GM18870 (cell line): ENCODE results near the gene WSCD2.

Experiments used
- ATAC-seq: cut with Tn5 transposase; IDR thresholded peaks from one replicate; pipeline ENCODE4 v1.9.1; 2021; ENCODE audit warnings: moderate library complexity; ENCODE audit not compliant: unreplicated experiment

Gene WSCD2

GRCh38 chr12:108231109-108231905, 102.2 kb downstream of the WSCD2 start:
- no peak for ATAC-seq

DNA sequence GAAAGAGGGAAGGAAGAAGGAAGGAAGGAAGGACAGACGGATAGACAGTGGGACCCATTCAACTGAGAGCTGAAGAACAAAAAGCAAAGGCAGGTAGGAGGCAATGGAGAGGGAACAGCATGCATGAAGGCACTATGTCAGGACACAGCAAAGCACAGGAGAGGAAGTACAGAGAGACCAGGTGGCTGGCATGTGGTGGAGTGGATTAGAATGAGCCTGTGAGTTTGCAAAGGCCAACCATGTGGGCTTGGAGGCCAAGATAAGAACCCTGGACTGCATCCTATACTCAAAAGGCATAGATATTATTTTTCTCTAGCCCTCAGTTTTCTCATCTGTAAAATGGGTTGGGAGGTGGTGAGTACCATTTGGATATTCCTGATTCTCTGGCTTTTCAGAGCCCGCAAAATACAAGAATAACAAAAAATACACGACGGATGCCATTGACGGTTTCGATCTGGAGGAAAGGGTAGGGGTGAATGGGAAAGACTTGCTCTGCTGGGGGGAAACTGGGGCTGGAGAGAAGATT, 102.9 kb downstream of the WSCD2 start:
- ATAC-seq, result no peak

DNA sequence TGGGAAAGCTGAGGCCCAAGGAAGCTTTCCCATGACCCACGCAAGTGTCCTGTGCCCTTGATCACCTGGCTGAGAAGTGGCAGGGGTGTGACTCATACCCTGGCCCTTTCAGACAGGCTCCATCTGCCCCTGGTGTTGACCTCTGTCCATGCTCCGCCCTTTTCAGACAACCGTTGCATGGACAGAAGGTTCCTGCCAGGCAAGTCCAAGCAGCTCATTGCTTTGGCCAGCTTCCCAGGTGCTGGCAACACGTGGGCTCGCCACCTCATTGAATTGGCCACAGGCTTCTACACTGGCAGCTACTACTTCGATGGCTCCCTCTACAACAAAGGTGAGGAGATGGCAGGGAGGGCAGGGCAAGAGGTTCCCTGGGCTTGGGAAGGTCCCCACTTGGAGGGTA, 103.5 kb downstream of the WSCD2 start:
- no peak for ATAC-seq

GRCh38 chr12:108234158-108234557, 105.1 kb downstream of the WSCD2 start:
- ATAC-seq, result no peak

GRCh38 chr12:108235197-108235984, 106.3 kb downstream of the WSCD2 start:
- ATAC-seq, result no peak

DNA sequence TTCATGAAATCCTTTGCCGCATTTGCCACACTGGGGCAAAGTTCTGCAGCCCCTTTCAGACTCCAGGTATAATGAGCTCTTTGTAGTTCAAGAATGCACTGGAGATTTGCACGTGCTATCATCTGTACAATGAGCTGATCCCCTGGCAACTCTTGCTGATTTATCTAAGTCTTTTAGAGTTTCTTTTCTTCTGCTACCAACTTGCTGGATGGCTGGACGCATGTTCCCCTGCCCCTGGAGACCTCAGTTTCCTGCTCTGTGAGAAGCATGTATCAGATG, 106.8 kb downstream of the WSCD2 start:
- ATAC-seq, result no peak

DNA sequence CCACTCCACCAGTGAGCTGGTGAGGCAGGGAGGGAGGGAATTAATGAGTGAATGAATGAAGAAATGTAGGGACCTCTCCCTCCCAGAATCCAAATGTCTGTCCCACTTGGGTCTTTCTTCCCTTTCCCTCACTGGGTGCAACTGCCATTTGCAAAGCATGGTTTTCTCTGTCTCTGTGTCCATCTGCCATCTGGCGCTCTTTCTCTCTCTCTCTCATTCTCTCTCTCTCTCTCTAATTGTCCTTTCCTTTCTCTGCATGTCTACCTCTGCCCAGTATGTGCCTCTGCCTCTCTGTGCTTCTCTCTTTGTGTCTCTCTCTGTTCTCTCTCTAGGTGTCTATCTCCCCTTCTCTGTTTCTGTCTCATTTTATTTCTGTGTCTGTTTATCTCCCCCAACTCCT, 107.3 kb downstream of the WSCD2 start:
- no peak for ATAC-seq

DNA sequence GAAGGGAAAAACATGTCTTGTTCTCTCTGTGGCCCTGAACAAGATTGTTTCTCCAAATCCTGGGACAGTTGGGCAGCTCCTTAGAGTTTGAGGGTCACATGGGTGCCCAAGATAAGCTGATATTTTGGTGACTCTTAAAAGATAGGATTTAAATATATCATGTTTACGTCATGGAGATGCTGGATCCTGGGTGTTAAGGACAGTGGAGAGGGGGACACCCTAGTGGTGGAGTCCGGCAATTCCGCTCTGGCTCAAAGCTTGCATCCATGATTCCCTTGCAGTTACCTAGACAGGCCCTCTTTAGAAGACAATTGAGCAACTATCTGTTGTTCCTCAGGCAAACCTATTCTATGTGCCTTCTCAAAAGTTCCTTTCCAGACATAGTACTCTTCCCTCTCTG, 108.2 kb downstream of the WSCD2 start:
- ATAC-seq, result no peak

DNA sequence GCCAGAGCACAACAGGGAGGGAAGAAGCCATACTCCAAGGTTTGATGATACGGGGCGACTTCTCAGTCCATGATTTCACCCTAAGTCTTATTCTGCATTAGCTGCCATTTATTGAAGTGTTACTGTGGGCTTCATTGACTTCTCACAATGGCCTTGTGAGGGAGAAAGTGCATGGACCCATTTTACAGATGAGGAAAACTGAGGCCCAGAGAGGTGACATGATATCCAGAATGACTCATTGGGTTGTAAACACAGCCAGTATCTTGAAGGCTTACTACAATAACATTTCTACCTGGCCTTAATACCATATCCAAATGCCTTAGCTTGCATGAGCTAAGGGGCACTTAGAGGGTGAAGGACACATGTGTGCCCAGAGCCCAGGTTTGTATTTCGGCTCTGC, 109.4 kb downstream of the WSCD2 start:
- ATAC-seq, result no peak

- no peak for ATAC-seq
Observed at GRCh38 chr12:108239378-108239777, 110.3 kb downstream of the WSCD2 start.

GRCh38 chr12:108240027-108240785, 111.1 kb downstream of the WSCD2 start:
- ATAC-seq, result no peak

DNA sequence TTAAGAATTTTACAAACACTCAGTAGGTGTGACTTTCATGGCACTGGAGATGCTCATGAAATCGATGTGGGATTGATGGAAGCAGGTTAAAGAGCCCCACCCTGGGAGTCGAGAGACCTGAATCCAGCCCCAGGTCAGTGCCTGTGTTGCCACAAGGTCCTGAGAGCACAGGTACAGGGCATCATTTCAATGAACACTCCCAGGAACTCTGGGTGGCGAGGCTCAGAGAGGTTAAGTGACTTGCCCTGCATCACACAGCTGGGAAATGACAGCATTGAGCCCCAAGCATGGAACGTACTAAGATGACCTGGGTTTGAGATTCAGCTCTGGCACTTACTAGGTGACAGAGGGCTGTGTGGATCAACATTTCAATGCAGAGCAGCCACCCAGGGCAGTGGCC, 111.8 kb downstream of the WSCD2 start:
- no peak for ATAC-seq

DNA sequence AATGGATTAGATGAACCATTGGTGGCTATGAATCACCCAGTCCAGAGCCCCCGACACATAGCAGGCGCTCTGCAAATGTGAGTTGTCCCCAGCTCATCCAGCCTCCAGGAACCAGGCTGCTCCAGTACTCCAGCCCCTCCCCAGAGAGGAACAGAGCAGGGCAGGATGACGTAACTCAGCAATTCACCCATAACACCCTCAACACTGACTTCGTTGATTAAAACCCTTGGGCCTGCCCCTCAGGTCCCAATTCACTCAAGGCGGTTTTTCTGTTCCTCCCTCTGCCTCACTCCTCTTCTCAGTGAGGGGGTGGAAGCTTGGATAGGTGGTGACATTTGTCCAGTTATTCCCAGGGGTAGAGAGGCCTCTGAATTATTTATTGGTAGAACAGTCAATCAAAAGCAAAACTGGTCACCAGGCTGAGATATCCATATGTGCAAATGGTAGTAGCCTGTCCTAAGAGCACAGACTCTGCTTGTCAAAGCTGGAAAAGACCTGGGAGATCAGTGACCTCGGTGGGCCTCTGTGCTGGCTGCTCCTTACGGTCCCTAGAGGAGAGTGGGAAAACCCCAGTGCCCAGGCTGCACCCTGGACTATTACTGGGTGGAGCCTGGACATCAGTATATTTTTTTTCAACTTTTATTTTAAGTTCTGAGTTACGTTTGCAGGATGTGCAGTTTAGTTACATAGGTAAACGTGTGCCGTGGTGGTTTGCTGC, 113.1 kb downstream of the WSCD2 start:
- ATAC-seq, result no peak

DNA sequence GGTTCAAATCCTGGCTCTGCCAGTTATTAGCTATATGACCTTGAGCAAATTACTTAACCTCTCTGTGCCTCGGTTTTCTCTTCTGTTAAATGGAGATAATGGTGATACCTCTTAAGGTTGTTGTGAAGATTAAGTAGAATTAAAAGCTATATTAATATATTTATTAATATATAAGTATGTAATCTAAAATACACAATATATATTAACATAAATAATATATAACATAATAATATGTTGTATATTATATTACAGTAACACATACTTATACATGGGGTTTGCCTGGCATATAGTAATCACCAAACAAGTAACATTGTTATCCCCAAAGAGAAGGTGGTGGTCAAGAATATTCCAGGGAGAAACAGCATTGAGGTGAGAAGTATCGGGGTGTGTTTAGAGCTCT, 118.0 kb downstream of the WSCD2 start:
- no peak for ATAC-seq

DNA sequence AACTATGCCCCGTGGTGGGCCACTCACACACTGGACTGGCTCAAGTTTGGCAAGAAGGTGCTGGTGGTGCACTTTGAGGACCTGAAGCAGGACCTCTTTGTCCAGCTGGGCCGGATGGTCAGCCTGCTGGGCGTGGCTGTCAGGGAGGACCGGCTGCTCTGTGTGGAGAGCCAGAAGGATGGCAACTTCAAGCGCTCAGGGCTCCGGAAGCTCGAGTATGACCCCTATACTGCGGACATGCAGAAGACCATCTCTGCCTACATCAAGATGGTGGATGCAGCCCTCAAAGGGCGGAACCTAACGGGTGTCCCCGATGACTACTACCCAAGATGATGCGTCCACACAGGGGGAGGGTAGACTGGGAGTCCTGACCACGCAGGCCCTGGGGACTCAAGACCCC, 118.9 kb downstream of the WSCD2 start:
- no peak for ATAC-seq

DNA sequence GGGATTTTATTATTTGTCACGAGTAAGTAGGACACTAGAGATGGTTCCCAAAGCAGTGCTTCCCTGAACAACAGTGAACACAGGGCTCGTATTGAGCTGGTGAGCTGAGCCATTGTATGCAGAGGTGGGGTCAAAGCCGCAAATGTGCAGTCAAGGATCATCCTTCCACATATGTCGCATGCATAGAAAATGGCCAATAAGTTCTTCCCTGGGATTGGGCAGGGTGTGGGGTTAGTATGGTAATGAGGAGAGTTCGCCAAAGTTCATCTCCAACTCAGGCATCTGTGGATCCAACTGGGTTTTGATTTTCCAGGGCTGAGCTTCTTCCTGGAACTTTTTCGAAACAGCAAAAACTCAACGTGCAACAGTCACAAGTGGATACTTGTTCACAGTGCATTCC, 123.4 kb downstream of the WSCD2 start:
- no peak for ATAC-seq

DNA sequence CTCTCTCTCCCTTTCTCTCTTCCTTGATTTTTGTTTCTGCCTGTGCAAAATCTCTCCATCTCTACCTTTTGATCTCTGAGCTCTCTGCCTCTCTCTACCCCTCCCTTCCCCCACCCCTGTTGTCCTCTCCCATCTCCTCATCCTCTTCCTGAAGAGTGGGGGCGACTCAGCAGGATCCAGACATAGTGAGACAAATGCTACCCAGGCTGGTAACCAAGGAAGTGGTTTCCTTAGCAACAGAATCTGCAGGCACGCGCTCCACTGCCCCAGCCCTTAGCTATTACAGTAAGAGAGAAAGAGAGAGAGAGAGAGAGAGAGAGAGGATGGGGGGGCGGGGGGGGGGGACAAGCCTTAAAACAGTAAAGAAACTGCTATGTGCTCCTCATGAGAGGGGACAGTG, 124.5 kb downstream of the WSCD2 start:
- no peak for ATAC-seq

DNA sequence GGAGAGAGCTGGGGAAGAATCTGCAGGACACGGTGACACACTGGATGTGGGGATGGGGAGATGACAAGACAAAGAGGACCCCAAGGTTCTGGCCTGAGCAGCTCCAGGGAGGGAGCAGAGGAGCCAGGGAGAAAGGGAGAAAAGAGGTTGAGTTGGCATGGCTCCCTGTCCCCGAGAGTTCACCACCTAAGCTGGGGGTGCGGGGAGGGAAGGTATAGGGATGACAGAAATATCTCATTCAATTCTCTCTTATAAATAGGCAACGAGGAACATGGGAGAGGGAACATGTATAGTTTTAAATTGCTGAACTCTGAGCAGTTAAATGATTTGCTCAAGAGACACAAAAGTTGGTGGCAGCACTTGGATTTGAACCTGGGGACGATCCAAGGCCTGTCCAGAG, 124.9 kb downstream of the WSCD2 start:
- ATAC-seq, result no peak

GRCh38 chr12:108254517-108255251, 125.6 kb downstream of the WSCD2 start:
- ATAC-seq, result no peak

- ATAC-seq, result no peak
Observed at GRCh38 chr12:108255252-108255602, 126.1 kb downstream of the WSCD2 start.
